C4-2B (cell line): ENCODE measurements around the gene TMEM117.

Experiments
- CTCF ChIP-seq: fragments of 450-650 bp; conservative IDR thresholded peaks from 2 replicates; pipeline ENCODE4 v1.5.1; 2017; ENCODE audit warnings: mild to moderate bottlenecking
- ZFX ChIP-seq: fragments of 450-650 bp; IDR thresholded peaks from 2 replicates; pipeline ENCODE4 v1.6.1; 2017

DNA sequence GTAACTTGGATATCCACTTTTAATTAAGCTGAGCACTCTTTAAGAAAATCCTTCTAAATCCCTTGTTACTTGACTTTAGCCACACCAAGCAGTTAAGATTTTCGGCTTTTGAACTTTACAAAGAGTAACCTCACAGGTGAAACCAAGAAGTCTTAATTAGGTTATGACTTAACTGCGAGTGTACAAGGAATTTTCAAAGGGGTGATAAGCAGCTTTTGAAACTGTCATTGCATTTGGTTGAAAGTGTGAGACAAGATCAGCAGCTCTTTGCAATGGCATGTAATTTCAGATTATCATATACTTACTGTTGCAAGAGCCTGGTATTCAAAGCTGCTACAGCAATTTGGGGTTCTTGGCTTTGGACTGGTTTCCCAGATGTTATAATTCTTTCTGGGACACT is 137.5 kb downstream of the TMEM117 start:
- no peak for TF ChIP-seq CTCF
- TF ChIP-seq ZFX, result no peak
